ENCODE data around the gene TRIM2. TPM values are rescaled to one million over a fixed set of nuclear protein-coding genes. Genes with fewer than 3 reads are reported as not detected.

TRIM2 gene
- total and polyA plus RNA-seq, 4 donors = 3.4 to 15.5 (median 8.9) TPM

DNA sequence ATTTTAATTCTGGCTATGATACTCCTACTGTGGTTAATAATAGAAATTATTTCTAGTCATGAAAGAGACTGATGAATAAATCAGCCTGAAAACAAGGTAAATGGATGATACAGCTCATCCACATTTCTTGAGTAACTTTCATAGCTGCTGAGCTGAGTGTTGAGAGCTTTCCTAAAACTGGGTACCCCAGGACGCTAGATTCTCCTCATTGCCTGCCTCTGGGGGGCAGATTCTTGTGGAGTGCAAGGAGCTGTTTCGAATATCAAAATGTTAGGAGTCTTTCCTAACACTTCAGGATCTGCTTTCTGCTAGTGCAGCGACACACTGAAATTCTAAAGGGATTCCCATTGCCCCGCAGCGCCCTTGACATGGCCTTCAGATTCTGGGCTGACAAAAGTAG, 142.3 kb downstream of the TRIM2 start:
- 96% methylated on average over 5 of the region's 5 CpGs for WGBS
- TF ChIP-seq YY1 (IDR thresholded peaks at IDR 0.05) (no peak), NR2F2 (IDR thresholded peaks at IDR 0.05) (no peak), FOXA1 (IDR thresholded peaks at IDR 0.05) (no peak), GABPA (IDR thresholded peaks at IDR 0.05 in 1 of 2, conservative IDR thresholded peaks at IDR 0.05 in 1 of 2) (no peak), TAF1 (conservative IDR thresholded peaks at IDR 0.05) (no peak), HNF4A (conservative IDR thresholded peaks at IDR 0.05) (no peak), RAD21 (IDR thresholded peaks at IDR 0.05) (no peak), SP1 (IDR thresholded peaks at IDR 0.05) (no peak), HNF4G (IDR thresholded peaks at IDR 0.05) (no peak), JUND (IDR thresholded peaks at IDR 0.05) (no peak), EGR1 (IDR thresholded peaks at IDR 0.05; ENCODE audit: low read depth in 2 of 2) (no peak), FOXA2 (IDR thresholded peaks at IDR 0.05) (no peak)
- TF ChIP-seq, protein P1, sequence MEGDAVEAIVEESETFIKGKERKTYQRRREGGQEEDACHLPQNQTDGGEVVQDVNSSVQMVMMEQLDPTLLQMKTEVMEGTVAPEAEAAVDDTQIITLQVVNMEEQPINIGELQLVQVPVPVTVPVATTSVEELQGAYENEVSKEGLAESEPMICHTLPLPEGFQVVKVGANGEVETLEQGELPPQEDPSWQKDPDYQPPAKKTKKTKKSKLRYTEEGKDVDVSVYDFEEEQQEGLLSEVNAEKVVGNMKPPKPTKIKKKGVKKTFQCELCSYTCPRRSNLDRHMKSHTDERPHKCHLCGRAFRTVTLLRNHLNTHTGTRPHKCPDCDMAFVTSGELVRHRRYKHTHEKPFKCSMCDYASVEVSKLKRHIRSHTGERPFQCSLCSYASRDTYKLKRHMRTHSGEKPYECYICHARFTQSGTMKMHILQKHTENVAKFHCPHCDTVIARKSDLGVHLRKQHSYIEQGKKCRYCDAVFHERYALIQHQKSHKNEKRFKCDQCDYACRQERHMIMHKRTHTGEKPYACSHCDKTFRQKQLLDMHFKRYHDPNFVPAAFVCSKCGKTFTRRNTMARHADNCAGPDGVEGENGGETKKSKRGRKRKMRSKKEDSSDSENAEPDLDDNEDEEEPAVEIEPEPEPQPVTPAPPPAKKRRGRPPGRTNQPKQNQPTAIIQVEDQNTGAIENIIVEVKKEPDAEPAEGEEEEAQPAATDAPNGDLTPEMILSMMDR (IDR thresholded peaks at IDR 0.05; ENCODE audit: low read depth, low read length, missing input control) = no peak
- TF ChIP-seq, protein P2, sequence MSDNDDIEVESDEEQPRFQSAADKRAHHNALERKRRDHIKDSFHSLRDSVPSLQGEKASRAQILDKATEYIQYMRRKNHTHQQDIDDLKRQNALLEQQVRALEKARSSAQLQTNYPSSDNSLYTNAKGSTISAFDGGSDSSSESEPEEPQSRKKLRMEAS (IDR thresholded peaks at IDR 0.05) = no peak
- TF ChIP-seq, protein P3, sequence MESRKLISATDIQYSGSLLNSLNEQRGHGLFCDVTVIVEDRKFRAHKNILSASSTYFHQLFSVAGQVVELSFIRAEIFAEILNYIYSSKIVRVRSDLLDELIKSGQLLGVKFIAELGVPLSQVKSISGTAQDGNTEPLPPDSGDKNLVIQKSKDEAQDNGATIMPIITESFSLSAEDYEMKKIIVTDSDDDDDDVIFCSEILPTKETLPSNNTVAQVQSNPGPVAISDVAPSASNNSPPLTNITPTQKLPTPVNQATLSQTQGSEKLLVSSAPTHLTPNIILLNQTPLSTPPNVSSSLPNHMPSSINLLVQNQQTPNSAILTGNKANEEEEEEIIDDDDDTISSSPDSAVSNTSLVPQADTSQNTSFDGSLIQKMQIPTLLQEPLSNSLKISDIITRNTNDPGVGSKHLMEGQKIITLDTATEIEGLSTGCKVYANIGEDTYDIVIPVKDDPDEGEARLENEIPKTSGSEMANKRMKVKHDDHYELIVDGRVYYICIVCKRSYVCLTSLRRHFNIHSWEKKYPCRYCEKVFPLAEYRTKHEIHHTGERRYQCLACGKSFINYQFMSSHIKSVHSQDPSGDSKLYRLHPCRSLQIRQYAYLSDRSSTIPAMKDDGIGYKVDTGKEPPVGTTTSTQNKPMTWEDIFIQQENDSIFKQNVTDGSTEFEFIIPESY (IDR thresholded peaks at IDR 0.05) = no peak
- TF ChIP-seq, protein P4, sequence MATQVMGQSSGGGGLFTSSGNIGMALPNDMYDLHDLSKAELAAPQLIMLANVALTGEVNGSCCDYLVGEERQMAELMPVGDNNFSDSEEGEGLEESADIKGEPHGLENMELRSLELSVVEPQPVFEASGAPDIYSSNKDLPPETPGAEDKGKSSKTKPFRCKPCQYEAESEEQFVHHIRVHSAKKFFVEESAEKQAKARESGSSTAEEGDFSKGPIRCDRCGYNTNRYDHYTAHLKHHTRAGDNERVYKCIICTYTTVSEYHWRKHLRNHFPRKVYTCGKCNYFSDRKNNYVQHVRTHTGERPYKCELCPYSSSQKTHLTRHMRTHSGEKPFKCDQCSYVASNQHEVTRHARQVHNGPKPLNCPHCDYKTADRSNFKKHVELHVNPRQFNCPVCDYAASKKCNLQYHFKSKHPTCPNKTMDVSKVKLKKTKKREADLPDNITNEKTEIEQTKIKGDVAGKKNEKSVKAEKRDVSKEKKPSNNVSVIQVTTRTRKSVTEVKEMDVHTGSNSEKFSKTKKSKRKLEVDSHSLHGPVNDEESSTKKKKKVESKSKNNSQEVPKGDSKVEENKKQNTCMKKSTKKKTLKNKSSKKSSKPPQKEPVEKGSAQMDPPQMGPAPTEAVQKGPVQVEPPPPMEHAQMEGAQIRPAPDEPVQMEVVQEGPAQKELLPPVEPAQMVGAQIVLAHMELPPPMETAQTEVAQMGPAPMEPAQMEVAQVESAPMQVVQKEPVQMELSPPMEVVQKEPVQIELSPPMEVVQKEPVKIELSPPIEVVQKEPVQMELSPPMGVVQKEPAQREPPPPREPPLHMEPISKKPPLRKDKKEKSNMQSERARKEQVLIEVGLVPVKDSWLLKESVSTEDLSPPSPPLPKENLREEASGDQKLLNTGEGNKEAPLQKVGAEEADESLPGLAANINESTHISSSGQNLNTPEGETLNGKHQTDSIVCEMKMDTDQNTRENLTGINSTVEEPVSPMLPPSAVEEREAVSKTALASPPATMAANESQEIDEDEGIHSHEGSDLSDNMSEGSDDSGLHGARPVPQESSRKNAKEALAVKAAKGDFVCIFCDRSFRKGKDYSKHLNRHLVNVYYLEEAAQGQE (IDR thresholded peaks at IDR 0.05) = no peak
- TF ChIP-seq, protein P5, sequence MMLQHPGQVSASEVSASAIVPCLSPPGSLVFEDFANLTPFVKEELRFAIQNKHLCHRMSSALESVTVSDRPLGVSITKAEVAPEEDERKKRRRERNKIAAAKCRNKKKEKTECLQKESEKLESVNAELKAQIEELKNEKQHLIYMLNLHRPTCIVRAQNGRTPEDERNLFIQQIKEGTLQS (IDR thresholded peaks at IDR 0.05) = no peak

DNA sequence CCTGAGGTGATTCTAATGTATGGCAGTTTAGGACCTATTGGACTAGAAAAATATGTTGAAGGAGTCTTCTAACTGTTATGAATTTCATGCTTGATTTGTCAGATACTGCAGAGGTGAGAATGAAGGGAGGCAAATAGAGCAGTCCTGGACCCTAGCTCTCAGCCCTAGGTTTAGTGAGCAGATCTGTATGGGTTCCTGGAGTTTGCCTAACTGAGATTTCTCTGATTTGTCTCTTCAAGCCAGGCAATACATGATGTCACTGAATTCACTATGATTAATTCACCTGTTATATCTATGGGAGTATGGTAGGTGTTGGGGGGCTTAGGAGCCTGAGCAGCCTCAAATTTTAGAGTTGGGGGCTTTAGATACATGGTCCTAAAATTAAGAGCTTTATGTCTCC, 142.9 kb downstream of the TRIM2 start:
- no peak for DNase-seq (ENCODE audit: low spot score)
- Histone ChIP-seq H3K4me1 (ENCODE audit: control insufficient read depth in 4 of 4, insufficient read depth in 4 of 4, low read length in 3 of 4) (peaks cover 1 to 21% (median 12%) of the 10 kb centered on the region in 4 donors), H3K9me3 (ENCODE audit: control insufficient read depth in 4 of 4, low read length in 3 of 4) (no peaks in the 10 kb centered on the region), H3K9ac (ENCODE audit: low read depth in 1 of 2, low read length in 2 of 2) (no peak overlapping the region), H3K36me3 (ENCODE audit: control insufficient read depth in 4 of 4, insufficient read depth in 3 of 4, low read depth in 1 of 4, low read length in 3 of 4) (no peaks in the 10 kb centered on the region), H3K27me3 (ENCODE audit: control insufficient read depth in 4 of 4, insufficient read depth in 4 of 4, low read length in 3 of 4) (no peaks in the 10 kb centered on the region), H3K4me3 (ENCODE audit: low read depth in 1 of 3, low read length in 3 of 3) (no peak overlapping the region), H3K27ac (ENCODE audit: low read depth in 1 of 2, low read length in 2 of 2) (no peak overlapping the region)
- no peak for TF ChIP-seq RAD21 (IDR thresholded peaks at IDR 0.05)
- no peak for TF ChIP-seq FOXA2 (IDR thresholded peaks at IDR 0.05)
- no peak for TF ChIP-seq TAF1 (conservative IDR thresholded peaks at IDR 0.05)
- no peak for TF ChIP-seq GABPA (IDR thresholded peaks at IDR 0.05 in 1 of 2, conservative IDR thresholded peaks at IDR 0.05 in 1 of 2)
- TF ChIP-seq HNF4G (IDR thresholded peaks at IDR 0.05) = no peak
- TF ChIP-seq, protein P2 (IDR thresholded peaks at IDR 0.05) = no peak
- TF ChIP-seq, protein P4 (IDR thresholded peaks at IDR 0.05) = no peak
- TF ChIP-seq, protein P3 (IDR thresholded peaks at IDR 0.05) = no peak
- no peak for TF ChIP-seq SP1 (IDR thresholded peaks at IDR 0.05)

More for the DNA sequence above, 142.3 kb downstream of the TRIM2 start:
- H3K9ac ChIP-seq (ENCODE audit: low read depth in 1 of 2, low read length in 2 of 2) = no peak overlapping the region
- no peak overlapping the region for H3K4me3 ChIP-seq (ENCODE audit: low read depth in 1 of 3, low read length in 3 of 3)
- no peak overlapping the region for H3K27ac ChIP-seq (ENCODE audit: low read depth in 1 of 2, low read length in 2 of 2)
- H3K9me3 ChIP-seq (ENCODE audit: control insufficient read depth in 4 of 4, low read length in 3 of 4) = no peaks in the 10 kb centered on the region
- no peak for DNase-seq (ENCODE audit: low spot score)
- H3K36me3 ChIP-seq (ENCODE audit: control insufficient read depth in 4 of 4, insufficient read depth in 3 of 4, low read depth in 1 of 4, low read length in 3 of 4) = no peaks in the 10 kb centered on the region
- peaks cover 1 to 21% (median 12%) of the 10 kb centered on the region in 4 donors for H3K4me1 ChIP-seq (ENCODE audit: control insufficient read depth in 4 of 4, insufficient read depth in 4 of 4, low read length in 3 of 4)
- H3K27me3 ChIP-seq (ENCODE audit: control insufficient read depth in 4 of 4, insufficient read depth in 4 of 4, low read length in 3 of 4) = no peaks in the 10 kb centered on the region

All from liver (tissue), 9 donors.